ENCODE measurements around the gene AFTPH.

AFTPH gene

DNA sequence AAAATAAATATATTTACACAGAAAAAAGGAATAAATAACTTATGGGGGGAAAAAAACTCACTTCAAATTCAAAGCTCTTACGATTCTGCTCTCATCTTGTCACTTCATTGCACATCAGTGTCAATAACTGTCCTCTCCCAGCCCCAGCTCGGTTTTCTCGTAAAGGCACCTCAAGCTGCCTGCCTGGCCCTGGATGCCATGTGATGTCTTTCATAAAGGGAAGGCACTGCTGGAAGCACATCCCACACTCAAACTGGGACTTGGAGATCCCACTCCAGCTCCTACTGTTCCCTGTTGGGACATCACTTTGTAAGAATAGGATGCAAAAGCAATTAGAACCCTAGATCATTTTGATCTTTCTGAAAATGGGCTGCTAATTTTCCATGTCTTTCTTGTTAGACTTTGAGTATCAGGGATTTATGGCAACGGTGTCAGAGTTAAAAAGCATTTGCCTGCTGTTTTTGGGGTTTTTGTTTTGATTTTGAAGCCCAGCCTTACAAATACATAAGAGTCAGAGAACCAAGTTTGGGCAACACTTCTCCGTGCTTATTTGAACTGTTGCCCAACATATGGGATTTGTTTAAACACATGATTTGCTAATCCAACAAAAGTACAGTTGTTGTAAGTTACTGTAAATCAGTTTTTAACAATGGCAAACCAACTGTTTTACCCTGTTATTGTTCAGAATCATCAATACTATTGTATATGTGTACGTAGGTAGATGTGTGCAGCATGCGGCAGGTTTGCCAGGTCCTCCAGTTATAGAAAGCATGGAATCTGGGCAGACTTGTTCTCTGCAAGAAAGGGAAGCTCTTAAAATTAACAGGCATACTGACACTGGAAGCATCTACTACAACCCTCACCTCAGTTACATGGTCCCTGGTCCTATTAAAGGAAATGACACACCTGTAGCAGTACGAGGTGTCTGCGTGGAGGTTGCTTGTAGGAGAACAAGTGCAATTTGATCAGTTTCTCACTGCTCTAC, 109.0 kb downstream of the AFTPH start:
- no peak for DNase-seq (ENCODE audit: low spot score)

DNA sequence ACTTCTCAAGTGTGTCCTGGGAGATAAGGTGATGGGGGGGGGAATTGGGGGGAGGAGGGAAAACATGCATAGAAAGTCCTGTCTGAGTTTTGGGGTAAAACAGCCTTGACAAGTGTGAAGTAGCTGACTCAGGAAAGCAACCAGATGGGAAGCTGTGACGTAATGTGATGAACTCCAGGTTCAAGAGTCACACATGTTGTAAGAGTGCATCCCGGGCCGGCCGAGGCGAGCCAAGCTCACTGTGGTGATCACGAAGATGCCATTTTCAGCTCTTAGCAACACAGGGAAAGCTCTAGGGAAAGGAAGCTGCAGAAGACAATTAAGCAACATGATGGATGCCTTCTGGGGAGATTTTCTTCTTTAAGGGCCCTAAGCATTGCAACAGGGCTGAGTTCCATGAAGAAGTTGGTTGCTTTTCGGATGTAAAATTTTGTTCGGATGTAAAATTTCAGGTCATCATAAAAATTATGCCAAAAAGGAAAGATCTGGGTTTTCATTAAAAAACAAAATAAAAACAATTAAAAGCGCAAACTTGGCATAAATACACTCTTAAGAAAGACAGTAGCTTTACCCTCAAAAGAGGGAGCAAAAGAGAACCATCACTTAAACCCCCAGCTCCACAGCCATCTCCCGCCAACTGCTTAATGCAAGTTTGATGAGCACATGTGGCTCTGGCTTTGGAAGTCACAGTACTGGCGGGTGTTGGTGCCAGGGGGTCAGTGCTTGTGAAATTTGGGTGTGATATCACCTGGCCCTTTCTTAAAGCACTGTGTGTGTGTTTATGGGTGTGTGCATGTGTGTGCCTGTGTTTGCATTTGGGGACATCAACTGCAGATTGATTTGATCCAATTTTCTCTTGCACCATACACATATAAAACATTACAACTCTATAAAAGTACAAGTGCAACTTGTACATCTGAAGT, 110.5 kb downstream of the AFTPH start:
- no peak for DNase-seq (ENCODE audit: low spot score)

DNA sequence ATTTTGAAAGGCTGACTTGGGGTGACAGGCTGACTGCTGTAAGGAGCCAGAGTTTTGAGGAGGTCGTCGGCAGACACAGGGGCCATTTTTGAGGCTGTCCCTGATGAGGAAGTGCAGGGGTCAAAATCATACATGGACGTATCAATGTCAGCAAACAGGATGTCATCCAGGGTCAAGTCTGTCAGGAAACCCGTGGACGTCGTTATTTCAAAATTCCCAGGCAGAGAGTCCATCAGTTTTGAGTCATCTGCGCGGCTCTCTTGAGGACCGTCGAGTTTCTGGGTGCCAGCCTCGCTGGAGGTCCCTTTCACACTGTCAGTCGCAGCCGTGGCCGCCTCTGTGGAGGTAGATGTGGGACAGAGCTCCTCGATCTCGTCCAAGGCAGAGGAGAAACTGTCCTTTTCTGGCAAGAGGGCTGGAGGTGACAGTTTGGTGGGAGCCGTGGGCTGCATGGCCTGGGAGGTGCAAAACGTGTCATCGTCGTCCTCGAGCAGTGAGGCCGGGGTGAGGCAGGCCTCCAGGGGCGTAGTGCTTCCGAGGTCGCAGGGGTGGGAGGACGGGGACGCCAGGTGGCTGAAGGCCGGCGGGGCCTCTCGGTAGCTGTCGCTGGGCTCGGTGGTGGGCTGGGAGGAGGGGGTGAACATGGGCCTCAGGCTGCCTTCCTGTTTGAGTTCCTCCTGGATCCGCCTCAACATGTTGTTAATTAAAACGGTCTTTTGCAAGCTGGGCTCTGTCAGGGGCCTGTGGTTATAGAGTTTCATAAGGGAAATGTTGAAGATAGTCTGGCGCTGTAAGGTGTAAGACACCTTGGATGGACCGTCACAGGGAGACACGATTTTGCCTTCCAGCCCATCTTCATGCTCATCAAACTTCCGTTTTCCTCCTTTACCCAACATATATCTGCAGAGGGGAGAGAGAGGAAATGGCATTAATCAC, 112.1 kb downstream of the AFTPH start:
- DNase-seq (ENCODE audit: low spot score): no peak

DNA sequence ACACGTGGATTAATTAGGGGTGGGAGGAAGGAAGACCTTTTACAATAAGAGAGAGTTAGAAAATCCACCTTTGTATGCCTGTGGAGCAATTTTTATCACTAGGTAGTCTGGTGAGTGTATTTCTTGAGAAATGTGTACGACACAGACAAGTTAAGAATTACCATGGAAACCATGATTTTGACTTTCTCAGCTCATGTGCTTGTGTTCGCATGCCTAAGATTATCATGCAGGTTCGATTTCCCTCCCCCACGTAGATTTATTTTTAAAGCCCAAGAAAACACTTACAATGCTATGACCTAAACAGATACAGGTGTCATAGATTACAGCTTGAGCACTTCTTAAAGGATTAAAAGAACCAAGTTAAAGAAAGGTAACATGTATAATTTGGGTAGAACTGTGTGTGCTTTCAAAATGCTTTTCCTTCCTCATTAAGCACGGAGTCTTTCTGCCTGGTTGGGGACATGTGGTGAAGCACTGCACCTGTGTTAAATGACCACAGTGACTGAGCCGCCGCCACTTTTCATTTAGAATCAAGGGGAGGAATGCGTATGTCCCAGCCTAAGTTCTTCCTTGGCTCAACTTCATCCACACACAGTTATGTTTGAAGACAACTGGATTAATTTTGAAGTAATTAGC, 113.0 kb downstream of the AFTPH start:
- DNase-seq (ENCODE audit: low spot score): no peak

DNA sequence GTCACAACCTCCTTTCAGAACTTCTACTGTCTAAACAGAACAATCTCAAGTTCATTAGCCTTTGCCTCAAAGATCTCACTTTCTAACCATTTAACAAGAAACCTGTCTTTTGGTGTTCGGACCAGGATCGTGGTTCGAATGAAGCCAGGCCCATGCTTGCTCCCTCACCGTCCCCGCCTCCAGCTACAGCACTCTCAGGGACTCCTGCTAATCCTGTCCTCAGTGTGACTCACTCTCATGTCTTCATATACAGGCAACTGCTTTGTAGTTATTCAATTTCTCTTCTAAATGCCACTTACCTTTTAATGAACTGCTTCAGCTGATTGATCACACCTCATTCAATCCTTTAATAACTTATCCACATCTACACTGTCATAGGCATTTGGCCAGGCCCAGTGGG, 113.8 kb downstream of the AFTPH start:
- DNase-seq (ENCODE audit: low spot score): no peak

DNA sequence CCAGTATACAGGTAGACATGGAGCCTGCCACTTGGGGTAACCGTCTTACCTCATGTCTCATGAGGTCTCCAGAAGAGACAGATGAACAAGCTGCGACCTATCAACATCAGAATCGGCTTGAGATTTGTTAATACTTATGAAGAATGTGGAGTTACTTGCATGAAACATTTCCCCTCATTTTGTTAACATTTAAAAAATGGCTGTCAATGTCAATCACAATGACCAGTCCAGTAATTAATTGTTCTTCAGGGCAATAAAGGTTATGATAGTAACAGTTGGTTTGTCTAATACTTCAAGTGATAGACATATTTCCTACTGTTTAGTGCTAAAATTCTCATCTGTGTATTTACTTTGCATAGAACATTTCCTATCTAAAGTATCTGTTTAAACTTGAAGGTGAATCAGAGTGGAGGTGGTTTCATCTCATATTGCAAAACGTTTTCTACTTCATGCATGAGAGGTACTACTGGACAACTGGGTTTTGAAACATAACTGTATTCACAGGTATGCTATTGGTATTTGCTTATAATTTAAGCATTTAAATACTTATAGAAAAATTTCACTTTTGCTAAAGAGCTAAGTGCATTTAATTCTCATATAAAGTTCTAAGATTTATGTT, 114.5 kb downstream of the AFTPH start:
- no peak for DNase-seq (ENCODE audit: low spot score)

DNA sequence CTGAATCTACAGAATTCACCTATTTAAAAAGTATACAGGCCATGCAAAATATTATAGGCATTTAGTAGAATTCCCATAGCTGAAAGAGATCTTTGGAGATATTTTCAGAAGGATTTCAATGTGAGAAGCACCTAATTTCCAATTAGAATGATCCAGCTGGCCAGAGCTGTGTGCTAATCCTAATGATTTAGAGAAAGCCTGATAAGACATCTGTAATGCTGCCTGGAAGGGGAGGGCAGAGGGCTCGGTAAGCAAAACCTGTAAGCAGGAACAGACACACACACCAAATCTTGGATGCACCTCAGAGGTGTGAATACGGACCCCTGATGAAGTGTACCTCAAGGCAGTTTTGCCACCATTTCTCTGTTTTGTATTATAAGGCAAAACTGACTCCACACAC, 115.6 kb downstream of the AFTPH start:
- no peak for DNase-seq (ENCODE audit: low spot score)

DNA sequence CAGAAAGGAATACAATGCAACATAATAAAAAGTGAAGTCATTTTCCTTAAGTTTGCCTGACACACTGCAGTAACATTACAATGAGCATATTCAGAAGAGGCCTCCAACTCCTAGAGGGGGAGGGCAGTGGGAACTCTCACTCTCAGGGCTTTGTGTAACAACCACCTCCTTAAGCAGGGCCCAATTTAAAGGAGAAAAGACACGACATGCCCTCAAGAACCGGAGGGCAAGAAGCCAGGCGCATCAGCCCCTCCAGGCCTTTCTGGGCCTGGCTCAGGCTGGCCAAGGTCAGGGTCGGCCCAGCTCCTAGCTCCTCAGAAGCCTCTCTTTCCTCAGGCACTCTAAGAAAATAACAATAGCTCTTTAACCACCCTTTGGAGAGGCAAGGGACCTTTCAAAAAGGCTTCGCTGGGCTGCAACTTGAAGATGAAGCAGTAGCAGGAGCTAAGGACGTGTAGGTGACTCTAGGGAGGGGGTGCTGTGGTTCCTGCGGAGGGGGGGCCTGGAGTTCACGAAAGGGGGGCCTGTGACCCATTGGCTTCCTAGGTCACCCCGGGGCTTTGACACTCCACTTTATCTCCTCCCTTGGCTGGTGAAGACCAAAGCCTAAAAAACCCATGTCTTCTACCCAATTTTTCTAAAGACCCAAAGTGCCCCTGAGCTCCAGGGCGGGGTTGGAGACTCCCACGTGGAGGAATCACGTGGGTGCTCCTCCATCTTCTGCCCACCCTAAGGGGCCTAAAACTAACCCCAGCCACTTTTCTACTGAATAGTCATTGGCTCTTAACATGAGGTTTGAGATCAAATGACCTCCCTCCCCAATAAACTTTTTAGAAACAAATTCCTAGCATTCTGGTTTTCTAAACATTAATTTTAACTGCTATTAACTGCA, 116.3 kb downstream of the AFTPH start:
- DNase-seq (ENCODE audit: low spot score): peak; percentile 80

DNA sequence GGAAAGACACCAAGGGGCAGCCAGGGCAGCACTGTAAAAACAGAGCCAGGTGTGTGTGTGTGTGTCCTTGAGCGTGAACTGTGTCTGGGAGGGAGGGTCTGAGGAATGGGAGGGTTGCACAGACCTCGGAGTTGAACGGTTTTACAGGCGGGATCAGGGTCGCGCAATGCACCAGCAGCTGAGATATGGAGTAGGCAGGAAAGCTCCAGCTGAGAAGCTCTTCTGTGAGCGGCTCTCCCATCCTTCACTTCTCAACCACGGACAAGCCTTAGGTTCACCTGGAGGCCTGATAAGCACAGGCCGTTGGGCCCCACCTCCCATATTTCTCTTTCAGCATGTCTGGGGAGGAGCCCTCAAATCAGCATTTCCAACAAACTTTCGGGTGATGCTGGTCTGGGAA, 117.5 kb downstream of the AFTPH start:
- DNase-seq (ENCODE audit: low spot score): no peak

All from COLO829 (cell line).